Fibroblast of skin of right biceps (primary cell): ENCODE measurements around the gene ARHGEF2.
"Not testable (repeated sequence)": the region's sequence is repeated elsewhere in the genome, so short reads cannot be mapped to it uniquely, and the experiment has no call there.

Experiments
- DNase-seq: peaks from one replicate; pipeline ENCODE4 v3.0.0-alpha.2; 2013

The ARHGEF2 gene

DNA sequence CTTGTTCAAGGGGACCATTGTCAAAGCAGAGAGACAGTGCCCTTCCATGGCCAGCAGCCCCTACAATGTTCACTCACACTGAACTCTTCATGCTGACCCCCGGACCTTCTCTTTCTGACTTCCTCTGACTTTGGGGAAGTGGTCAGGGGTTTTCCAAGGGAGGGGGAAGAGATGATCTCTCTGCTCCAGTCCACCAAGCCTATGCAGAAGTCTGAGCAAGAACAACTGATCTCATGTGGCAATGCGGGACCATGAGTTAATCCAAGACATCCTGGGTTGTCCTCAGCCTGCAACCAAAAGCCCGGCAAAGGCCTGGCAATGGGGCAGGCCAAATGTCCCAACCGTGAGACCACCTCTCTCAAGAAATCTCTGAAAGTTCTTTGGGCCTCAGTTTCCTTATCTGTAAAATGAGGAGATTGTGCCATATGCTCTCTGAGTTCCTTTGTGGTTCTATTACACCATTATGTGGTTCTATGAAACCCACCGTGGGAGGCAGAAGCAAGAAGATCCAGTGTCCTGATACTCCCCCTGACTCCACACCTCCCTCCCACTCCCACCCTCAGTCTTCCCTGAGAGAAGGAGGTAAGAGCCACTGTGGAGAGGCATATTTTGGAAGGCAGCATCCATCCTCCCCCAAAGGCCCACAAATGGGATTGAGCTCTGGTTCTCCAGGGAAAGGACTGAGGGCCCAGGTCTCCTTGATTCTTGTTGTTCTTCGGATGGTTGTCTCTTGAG is 11.8 kb upstream of the ARHGEF2 start:
- no peak for DNase-seq

DNA sequence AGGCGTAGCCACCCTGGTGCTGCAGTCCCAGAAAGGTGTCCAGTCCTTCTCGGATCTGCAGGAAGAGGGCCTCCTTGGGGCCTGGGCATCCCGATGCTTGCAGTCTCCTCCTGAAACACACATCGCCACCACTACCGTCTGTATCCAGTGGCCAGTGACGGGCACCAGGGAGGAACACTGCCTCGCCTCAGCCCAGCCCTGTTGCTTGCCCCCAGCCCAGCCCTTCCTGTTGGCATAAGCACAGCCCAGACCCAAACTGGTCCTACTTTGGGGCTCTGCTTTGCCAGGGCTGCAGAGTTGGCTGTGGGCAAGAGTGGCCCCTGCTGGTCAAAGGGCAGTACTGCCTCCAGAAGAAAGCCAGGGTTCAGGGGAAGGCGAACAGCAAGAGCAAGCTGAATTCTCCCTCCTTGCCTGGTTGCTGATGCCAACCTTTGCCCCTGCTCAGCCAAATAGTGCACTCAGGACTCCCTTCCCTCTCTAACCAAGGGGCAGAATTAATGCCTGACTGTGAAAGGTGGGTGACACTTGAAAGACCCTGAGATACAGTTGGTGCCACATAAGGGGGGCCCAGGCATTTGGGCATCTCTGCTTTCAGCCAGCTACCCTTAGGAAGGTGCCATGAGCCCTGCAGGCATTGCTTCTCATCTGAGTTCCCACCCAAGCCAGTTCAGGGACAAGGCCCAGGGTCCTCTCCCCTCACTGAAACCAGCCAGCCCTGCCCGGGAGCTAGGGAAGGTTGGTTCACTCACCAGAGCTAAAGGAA is 11.1 kb upstream of the ARHGEF2 start:
- DNase-seq = peak; percentile 70

- DNase-seq = not testable (repeated sequence)
These were observed 6.7 kb upstream of the ARHGEF2 start for GRCh38 chr1:155984903-155985645.

DNA sequence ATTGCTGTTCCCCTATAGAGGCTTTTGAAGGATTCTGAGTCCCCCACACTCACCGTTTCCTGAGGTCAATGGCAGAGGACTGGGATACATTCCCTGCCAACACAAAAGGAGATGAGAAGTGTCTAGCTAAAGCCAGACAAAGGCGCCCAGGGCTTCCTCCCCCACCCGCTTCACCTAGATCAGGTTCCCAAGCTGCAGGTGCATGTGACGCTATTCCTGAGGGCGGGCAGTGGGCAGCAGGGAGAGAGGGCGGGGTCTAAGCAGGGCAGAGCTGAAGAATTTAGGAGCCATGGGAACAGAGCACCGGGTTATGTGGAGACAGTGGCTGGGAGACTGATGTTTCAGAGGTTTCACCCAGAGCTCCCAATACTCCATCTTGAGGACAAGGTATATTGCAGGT is 6.0 kb upstream of the ARHGEF2 start:
- DNase-seq = no peak

GRCh38 chr1:155983191-155984024 is 5.1 kb upstream of the ARHGEF2 start:
- peak; percentile 100 for DNase-seq

DNA sequence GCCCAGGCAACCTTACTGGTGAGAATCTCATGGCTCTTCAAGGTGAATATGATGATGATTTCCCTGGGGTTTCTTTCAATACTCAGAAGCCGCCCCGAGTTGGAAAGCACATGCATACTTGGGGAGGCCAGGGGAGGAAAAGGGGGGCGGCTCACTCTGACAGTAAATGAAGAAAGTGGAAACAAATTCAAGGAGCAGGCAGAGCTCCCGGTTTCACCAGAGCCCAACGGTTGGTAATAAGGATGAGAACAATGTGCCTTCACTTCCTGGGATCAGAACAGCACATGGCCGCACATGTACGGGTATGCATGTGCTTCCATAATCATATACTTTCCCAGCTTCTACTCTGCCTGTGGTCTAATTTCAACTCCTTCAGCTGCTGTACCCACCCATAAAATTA is 3.8 kb upstream of the ARHGEF2 start:
- no peak for DNase-seq

DNA sequence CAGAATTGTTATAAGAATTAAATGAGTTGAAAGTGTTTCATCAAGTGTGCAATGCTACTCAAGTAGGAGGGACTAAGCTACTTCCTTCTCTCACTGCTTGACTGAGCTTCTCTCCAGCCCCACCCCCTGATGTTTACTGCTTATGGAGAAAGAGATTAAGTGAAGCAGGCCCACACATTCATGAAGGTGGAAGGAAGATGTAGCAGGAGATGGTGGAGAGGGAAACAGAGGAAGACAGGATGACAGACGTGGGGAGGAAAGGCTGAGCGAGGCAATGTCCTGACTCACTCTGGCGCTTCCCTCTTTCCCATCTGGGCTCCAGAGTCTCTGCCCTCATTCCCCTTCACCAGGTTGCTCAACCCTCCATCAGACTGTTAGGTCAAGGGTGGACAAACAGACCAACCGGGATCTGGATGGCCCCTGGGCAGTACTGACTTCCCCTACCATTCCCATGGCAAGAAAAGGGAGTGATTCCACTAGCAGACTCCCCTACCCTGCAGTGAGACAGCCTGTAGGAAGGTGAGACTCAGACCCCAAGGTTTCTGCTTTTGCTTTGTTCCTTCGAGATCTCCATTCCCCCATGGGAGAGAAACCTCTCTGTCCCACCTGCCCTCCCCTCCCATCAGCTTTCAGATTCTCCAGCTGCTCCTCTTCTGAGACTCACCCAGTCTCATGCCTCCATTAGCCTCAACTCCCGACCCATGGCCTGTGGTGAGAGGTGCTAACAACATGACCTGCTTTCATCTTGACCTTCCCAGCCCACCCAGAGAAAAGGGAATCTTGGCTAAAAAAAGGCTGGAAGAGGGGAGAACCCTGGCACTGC is 3.1 kb upstream of the ARHGEF2 start:
- DNase-seq = peak; percentile 78

GRCh38 chr1:155979597-155980343 is 1.4 kb upstream of the ARHGEF2 start:
- DNase-seq = peak; percentile 42

DNA sequence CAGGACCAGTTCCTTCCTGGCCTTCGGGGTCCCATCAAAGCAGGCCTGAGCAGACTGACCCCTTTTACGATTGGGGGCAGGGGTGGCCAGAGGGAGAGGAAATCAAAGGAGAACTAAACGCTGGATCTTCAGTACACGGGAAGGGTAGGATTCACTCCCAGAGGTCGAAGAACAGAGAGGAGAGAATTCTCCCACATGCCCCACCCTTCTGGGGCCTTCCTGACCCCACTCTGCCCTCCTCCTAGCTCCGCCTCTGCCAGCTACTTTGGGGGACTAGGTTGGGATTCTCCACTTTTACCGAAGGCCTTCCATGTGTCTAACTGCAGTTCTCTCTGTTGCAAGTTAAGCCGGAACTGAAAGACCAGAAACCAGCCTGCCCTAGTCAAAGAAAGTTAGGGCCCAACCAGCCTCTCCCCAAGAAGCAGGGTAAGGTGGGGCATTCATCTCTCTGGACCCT is 654 bp upstream of the ARHGEF2 start:
- DNase-seq = peak; percentile 61

- DNase-seq = peak; percentile 49
These were observed 540 bp downstream of the ARHGEF2 start for GRCh38 chr1:155977690-155978324.

DNA sequence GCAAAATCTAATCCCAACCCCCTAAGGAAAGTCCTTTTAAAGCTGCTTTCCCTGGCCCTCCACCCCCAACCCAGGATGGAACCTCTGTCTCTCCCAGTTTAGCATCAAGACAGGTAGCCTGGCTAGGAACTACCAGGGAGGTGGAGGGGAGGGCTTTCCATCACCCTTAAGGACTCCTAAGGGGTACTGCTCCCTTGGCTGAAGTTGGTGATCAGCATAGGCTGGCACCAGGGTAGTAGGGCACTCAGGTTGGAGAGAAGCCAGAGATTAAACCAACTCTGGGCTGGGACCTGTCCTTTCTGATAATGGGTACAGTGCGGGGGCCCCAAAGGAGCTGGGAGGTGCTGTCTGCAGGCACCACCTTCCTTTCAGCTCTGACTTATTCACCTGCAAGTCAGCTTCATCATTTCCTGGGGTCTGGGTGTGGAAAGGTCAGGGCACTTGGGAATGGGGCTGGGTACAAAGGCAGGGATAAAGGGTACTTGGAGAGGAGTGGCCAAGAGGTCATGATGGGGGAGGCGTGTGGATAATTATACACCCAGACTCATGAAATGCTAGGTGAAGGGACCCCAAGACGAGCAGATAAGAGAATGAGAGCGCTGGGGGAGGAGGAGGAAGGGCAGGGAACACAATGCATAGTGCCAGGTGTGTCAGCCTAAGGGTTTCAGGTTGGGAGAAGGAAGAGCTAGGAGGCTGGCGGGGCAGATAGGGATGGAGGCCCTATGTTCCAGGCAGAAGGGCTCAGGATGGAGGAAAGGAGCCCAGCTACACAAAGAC is 1.2 kb downstream of the ARHGEF2 start:
- no peak for DNase-seq

DNA sequence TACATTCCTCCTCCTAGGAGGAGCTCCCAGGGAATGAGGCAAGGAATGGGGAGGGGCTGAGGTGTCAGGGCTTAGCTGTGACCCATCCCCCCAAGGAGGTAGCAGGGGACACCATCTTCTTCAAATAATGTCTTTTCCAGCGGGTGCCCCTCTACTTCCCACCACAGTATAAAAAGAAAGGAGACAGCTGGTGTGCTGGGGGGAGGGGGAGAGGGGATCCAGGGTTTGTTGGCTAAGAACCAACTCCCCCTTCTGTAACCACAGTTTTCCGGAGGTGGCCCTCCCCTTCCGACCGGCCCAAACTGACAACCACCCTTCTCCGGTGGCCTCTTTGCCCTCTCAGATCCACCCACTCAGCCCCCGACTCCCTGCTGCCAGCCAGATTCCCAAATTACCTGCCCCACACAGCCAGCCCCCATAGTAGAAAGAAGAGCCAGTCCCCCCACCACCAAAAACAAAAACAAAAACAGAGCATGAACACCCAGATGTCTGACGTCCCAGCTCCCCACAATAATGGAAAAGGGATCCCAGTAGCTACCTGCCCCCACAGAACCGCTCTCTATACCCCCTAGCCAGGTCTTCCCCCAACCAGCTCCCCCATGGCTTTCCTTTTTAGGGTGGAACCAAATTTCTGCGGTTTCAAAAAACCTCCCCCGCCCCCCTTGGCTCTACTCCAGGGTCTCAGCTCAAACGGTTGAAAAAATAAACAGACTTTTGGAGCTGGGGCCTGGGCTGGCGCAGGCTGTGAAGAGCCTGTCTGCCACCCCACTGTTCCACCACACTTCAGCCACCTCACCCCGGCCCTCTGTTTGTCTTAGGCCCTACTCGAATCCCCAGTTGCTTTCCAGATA is 2.1 kb downstream of the ARHGEF2 start:
- peak; percentile 91 for DNase-seq

GRCh38 chr1:155975375-155976061 is 2.8 kb downstream of the ARHGEF2 start:
- no peak for DNase-seq

- no peak for DNase-seq
These were observed 3.9 kb downstream of the ARHGEF2 start for GRCh38 chr1:155974208-155975115.

GRCh38 chr1:155973723-155974122 is 4.6 kb downstream of the ARHGEF2 start:
- DNase-seq = no peak

DNA sequence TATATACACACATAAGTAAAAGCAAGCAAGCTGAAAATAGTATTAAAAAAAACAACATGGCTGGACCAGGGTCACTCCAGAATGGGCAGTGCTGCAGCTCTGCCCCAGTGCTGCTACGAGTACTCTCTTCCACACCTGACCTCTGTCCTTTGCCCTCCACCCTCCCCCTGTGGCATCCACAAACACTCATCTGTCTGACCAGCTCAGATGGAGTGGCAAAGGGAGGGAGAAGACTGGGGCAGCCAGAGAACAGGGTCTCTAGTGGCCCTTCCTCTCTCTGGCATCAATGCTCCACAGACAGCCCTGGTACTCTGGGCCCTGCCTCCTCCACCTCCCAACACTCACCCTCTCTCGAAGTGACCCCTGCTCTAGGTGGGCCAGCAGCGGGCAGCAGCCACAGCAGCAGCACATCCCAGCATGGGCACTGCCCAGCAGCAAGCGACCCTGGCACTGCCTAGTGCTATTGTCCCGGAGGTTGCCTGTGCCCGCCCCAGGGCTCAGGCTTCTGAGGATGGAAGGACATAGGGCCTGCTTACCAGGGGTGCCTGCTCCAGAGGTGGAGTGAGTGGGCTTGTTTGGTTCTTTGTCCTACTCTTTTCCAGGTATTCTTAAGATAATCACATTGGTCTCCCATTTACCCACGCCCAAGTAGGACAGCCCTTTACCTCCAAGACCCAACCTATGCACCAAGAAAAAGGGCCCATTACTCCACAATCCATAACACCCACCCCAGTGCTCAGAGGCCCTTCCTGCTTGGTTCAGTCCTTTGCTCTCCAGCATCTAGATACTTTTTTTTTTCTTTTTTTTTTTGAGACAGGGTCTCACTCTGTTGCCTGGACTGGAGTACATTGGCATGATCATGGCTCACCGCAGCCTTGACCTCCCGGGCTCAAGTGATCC is 6.2 kb downstream of the ARHGEF2 start:
- no peak for DNase-seq
